RWPE2 (cell line): Measurements from ENCODE around the gene PLXNC1.

Experiments
- ATAC-seq: fragments of 200-7000 bp; cut with Tn5 transposase; 3 replicates; pipeline ENCODE4 v1.9.1; 2021; ENCODE audit warnings: low read depth
- DNase-seq: peaks from one replicate; pipeline ENCODE4 v3.0.0-alpha.2; 2020; ENCODE audit warnings: low spot score
- H3K27ac ChIP-seq: fragments of 450-650 bp; 2 replicates; pipeline ENCODE4 v1.5.1; 2017; ENCODE audit warnings: mild to moderate bottlenecking; ENCODE audit not compliant: poor library complexity, severe bottlenecking
- H3K27me3 ChIP-seq: fragments of 250-450 bp; sonication (Bioruptor Pico); 2 replicates; pipeline ENCODE4 v1.5.1; 2021; ENCODE audit warnings: mild to moderate bottlenecking, moderate library complexity; ENCODE audit not compliant: insufficient read depth, poor library complexity, severe bottlenecking
- H3K36me3 ChIP-seq: fragments of 250-450 bp; sonication (Bioruptor Pico); 2 replicates; pipeline ENCODE4 v1.5.1; 2020; ENCODE audit warnings: low read depth, mild to moderate bottlenecking, moderate library complexity
- H3K4me1 ChIP-seq: fragments of 250-450 bp; sonication (Bioruptor Pico); 2 replicates; pipeline ENCODE4 v1.5.1; 2021; ENCODE audit warnings: mild to moderate bottlenecking, moderate library complexity; ENCODE audit not compliant: insufficient read depth, poor library complexity, severe bottlenecking
- H3K4me3 ChIP-seq: fragments of 250-450 bp; sonication (Bioruptor Pico); 2 replicates; pipeline ENCODE4 v1.5.1; 2021; ENCODE audit warnings: mild to moderate bottlenecking, moderate library complexity; ENCODE audit not compliant: severe bottlenecking
- H3K9me3 ChIP-seq: fragments of 250-450 bp; sonication (Bioruptor Pico); 2 replicates; pipeline ENCODE4 v1.5.1; 2021; ENCODE audit warnings: mild to moderate bottlenecking, moderate library complexity; ENCODE audit not compliant: severe bottlenecking
- TF ChIP-seq, protein P1 (sequence below): fragments of 450-650 bp; IDR thresholded peaks from one replicate; pipeline ENCODE4 v1.5.1; 2017; ENCODE audit warnings: mild to moderate bottlenecking, moderate library complexity; ENCODE audit not compliant: poor library complexity, severe bottlenecking

Gene PLXNC1

GRCh38 chr12:94147991-94148738, at the start of gene PLXNC1:
TSS of gene PLXNC1 (plus strand) at chr12:94148577. CDS start at chr12:94148972, 395 bp downstream.
- ATAC-seq (peak; percentile 62), DNase-seq (no peak)
- Histone ChIP-seq H3K27me3 (peaks cover 64% of the 10 kb centered on the region), H3K36me3 (no peaks in the 10 kb centered on the region), H3K27ac (no peak within 1 kb of the TSS), H3K9me3 (no peaks in the 10 kb centered on the region), H3K4me3 (peak within 1 kb of the TSS; percentile 36), H3K4me1 (no peaks in the 10 kb centered on the region)
- TF ChIP-seq, protein P1, sequence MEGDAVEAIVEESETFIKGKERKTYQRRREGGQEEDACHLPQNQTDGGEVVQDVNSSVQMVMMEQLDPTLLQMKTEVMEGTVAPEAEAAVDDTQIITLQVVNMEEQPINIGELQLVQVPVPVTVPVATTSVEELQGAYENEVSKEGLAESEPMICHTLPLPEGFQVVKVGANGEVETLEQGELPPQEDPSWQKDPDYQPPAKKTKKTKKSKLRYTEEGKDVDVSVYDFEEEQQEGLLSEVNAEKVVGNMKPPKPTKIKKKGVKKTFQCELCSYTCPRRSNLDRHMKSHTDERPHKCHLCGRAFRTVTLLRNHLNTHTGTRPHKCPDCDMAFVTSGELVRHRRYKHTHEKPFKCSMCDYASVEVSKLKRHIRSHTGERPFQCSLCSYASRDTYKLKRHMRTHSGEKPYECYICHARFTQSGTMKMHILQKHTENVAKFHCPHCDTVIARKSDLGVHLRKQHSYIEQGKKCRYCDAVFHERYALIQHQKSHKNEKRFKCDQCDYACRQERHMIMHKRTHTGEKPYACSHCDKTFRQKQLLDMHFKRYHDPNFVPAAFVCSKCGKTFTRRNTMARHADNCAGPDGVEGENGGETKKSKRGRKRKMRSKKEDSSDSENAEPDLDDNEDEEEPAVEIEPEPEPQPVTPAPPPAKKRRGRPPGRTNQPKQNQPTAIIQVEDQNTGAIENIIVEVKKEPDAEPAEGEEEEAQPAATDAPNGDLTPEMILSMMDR = no peak

DNA sequence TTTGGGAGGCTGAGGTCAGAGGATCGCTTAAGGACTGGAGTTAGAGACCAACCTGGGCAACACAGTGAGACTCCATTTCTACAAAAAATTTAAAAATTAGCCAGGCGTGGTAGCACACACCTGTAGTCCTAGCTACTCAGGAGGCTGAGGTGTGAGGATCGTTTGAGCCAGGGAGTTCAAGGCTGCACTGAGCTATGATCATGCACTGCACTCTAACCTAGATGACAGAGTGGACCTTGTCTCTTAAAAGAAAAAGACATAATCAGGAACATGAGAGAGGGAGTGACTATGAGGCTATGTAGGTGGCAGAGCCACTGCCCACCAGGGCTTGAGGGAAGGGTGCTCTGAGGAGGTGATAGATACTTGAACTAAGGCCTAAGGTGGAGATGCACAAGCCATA, 49.2 kb upstream of the PLXNC1 start:
- no peak for ATAC-seq
- no peak overlapping the region for H3K4me3 ChIP-seq
- no peaks in the 10 kb centered on the region for H3K27me3 ChIP-seq
- TF ChIP-seq, protein P1 = no peak
- H3K4me1 ChIP-seq = peaks cover 29% of the 10 kb centered on the region
- H3K9me3 ChIP-seq = no peaks in the 10 kb centered on the region
- peak overlapping the region; percentile 77 for H3K27ac ChIP-seq
- H3K36me3 ChIP-seq = no peaks in the 10 kb centered on the region
- no peak for DNase-seq

DNA sequence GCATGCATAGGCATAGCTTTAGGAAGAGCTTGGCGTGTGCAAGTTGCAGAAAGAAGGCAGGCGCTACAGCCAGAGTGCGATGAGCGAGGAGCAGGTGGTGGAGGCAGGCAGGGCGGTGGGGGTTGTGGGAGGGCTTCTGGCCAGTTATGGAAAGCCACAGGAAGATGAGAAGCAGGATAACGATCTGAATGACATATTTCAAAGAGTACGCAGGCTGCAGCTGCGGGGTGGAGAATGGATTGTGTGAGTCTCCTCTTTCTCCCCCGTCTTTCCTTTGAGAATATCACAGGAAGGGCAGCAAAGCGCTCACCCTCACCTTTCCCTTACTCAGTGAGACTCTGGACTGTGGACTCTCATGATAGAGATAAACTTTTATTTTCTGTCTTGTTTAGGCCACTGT, 48.7 kb upstream of the PLXNC1 start:
- TF ChIP-seq, protein P1 = no peak
- DNase-seq = peak; percentile 71
- ATAC-seq = peak; percentile 5; the same call in 2 of the 3 replicates

DNA sequence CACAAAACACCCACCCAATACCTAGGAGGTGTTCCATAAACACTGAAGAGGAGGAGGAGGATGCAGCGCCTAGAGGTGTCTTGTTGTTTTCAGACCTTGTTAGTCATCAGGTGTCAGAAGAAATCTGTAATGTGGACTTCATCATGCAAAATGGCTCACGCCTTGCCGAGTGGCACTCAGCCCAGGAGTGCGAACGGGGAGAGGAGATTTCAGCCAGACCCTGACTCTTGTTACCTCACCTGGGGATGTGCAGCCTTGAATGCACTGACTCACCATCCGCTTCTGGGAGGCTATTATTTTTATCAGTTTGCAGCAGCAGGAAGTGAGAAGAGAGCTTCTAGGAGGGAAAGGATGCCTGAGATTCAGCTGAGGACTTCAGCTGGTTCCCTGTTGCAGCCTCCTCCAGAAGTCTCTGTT, 48.2 kb upstream of the PLXNC1 start:
- DNase-seq = peak; percentile 80
- TF ChIP-seq, protein P1 = no peak
- no peaks in the 10 kb centered on the region for H3K9me3 ChIP-seq
- ATAC-seq = peak; percentile 83
- peaks cover 29% of the 10 kb centered on the region for H3K4me1 ChIP-seq
- H3K27ac ChIP-seq = peak overlapping the region; percentile 77
- no peaks in the 10 kb centered on the region for H3K27me3 ChIP-seq
- H3K36me3 ChIP-seq = no peaks in the 10 kb centered on the region
- no peak overlapping the region for H3K4me3 ChIP-seq

More for the DNA sequence above, 48.7 kb upstream of the PLXNC1 start:
- Histone ChIP-seq H3K36me3 (no peaks in the 10 kb centered on the region), H3K27me3 (no peaks in the 10 kb centered on the region), H3K4me1 (peaks cover 29% of the 10 kb centered on the region), H3K9me3 (no peaks in the 10 kb centered on the region), H3K4me3 (no peak overlapping the region), H3K27ac (peak overlapping the region; percentile 77)
